CD4-positive, CD25-positive, alpha-beta regulatory T cell (primary cell): ENCODE data around the gene CCL15. TPM values are rescaled to one million over a fixed set of nuclear protein-coding genes. Genes with fewer than 3 reads are reported as not detected.

Experiments
- ATAC-seq, 2 donors: fragments of 150-1000 bp; cut with Tn5 transposase; one replicate each; pipeline ENCODE4 v1.10.0; 2021; ENCODE audit warnings: low read depth in 2 of 2, moderate number of reproducible peaks in 2 of 2, moderate library complexity in 1 of 2
- DNase-seq, 3 donors: peaks; one replicate each; pipeline versions ENCODE4 v3.0.0 to v3.0.0-alpha.2; 2012 to 2022; ENCODE audit warnings: mixed read lengths in 1 of 3
- H3K27ac ChIP-seq: one replicate; pipeline ENCODE4 v1.7.0; 2013; ENCODE audit warnings: mild to moderate bottlenecking, low read length; ENCODE audit not compliant: insufficient read depth, poor library complexity, severe bottlenecking
- H3K27me3 ChIP-seq: one replicate; pipeline ENCODE4 v1.7.0; 2013; ENCODE audit warnings: low read length; ENCODE audit not compliant: control insufficient read depth, insufficient read depth
- H3K36me3 ChIP-seq: one replicate; pipeline ENCODE4 v1.7.0; 2013; ENCODE audit warnings: mild to moderate bottlenecking, low read length, moderate library complexity; ENCODE audit not compliant: control insufficient read depth, insufficient read depth
- H3K4me1 ChIP-seq: 2 replicates; pipeline ENCODE4 v1.7.0; 2013; ENCODE audit warnings: mild to moderate bottlenecking, low read length; ENCODE audit not compliant: insufficient read depth, control insufficient read depth, poor library complexity, severe bottlenecking
- H3K4me3 ChIP-seq: one replicate; pipeline ENCODE4 v1.7.0; 2013; ENCODE audit warnings: low read depth, mild to moderate bottlenecking, low read length, moderate library complexity
- H3K9me3 ChIP-seq, 2 experiments: 1 replicate in 1 of 2; 2 replicates in 1 of 2; pipeline ENCODE4 v1.7.0; 2013; ENCODE audit warnings: low read length in 2 of 2, mild to moderate bottlenecking in 1 of 2, moderate library complexity in 1 of 2; ENCODE audit not compliant: control insufficient read depth in 2 of 2
- H3K27ac Mint-ChIP-seq, 3 donors: one replicate each; pipeline ENCODE4 v1.8.0; 2020 to 2022; ENCODE audit warnings: mild to moderate bottlenecking in 3 of 3, mixed read lengths in 3 of 3, moderate library complexity in 2 of 3
- H3K27me3 Mint-ChIP-seq: one replicate; pipeline ENCODE4 v1.8.0; 2022; ENCODE audit warnings: mild to moderate bottlenecking, mixed read lengths
- H3K36me3 Mint-ChIP-seq: one replicate; pipeline ENCODE4 v1.8.0; 2020; ENCODE audit warnings: mixed read lengths
- H3K4me1 Mint-ChIP-seq, 4 donors: one replicate each; pipeline ENCODE4 v1.8.0; 2020 to 2022; ENCODE audit warnings: mixed read lengths in 4 of 4, mild to moderate bottlenecking in 1 of 4
- H3K4me3 Mint-ChIP-seq, 4 donors: one replicate each; pipeline ENCODE4 v1.8.0; 2020 to 2022; ENCODE audit warnings: mild to moderate bottlenecking in 4 of 4, mixed read lengths in 4 of 4, moderate library complexity in 3 of 4
- H3K9me3 Mint-ChIP-seq, 7 donors: one replicate each; pipeline ENCODE4 v1.8.0; 2020 to 2022; ENCODE audit warnings: mixed read lengths in 7 of 7, mild to moderate bottlenecking in 3 of 7, moderate library complexity in 2 of 7
- polyA plus RNA-seq, 4 donors: library from polyadenylated mRNA; unstranded; fragments of 300-500 nt; fragmentation: Illumina TruSeq; gene quantifications; one replicate each; pipeline ENCODE4 v1.2.3, GENCODE V29; 2021
- total RNA-seq: library from RNA; stranded (reverse); gene quantifications from one replicate; pipeline ENCODE4 v1.2.3, GENCODE V29; 2022

CCL15 gene
- total and polyA plus RNA-seq, 5 donors from 2014 or later = not detected

- no peak for ATAC-seq
- Mint-ChIP-seq H3K36me3 (no peaks in the 10 kb centered on the region), H3K27ac (no peak overlapping the region), H3K9me3 (peaks cover 0 to 2% (median 0%) of the 10 kb centered on the region in 7 donors), H3K4me1 (peaks cover 0 to 2% (median 0%) of the 10 kb centered on the region in 4 donors), H3K27me3 (peaks cover 18% of the 10 kb centered on the region), H3K4me3 (no peak overlapping the region)
- Histone ChIP-seq H3K4me1 (no peaks in the 10 kb centered on the region), H3K27ac (no peak overlapping the region), H3K27me3 (no peaks in the 10 kb centered on the region), H3K9me3 (no peaks in the 10 kb centered on the region), H3K4me3 (no peak overlapping the region), H3K36me3 (no peaks in the 10 kb centered on the region)
- no peak for DNase-seq
These were observed 32.8 kb downstream of the CCL15 start for GRCh38 chr17:35968520-35969054.

- Mint-ChIP-seq H3K27ac (no peak overlapping the region), H3K36me3 (no peaks in the 10 kb centered on the region), H3K9me3 (no peaks in the 10 kb centered on the region), H3K4me3 (no peak overlapping the region), H3K27me3 (peaks cover 39% of the 10 kb centered on the region), H3K4me1 (peaks cover 0 to 2% (median 0%) of the 10 kb centered on the region in 4 donors)
- H3K36me3 ChIP-seq = no peaks in the 10 kb centered on the region
- no peak overlapping the region for H3K27ac ChIP-seq
- no peaks in the 10 kb centered on the region for H3K9me3 ChIP-seq
- ATAC-seq = no peak
- H3K4me1 ChIP-seq = no peaks in the 10 kb centered on the region
- no peak for DNase-seq
- H3K27me3 ChIP-seq = no peaks in the 10 kb centered on the region
- H3K4me3 ChIP-seq = no peak overlapping the region
These were observed 36.1 kb downstream of the CCL15 start for GRCh38 chr17:35965272-35965671.

- peaks cover 0 to 2% (median 0%) of the 10 kb centered on the region in 7 donors for H3K9me3 Mint-ChIP-seq
- H3K27ac Mint-ChIP-seq = no peak overlapping the region
- Histone ChIP-seq H3K27me3 (peaks cover 7% of the 10 kb centered on the region), H3K36me3 (no peaks in the 10 kb centered on the region), H3K9me3 (no peaks in the 10 kb centered on the region), H3K27ac (no peak overlapping the region), H3K4me1 (no peaks in the 10 kb centered on the region), H3K4me3 (no peak overlapping the region)
- peaks cover 49% of the 10 kb centered on the region for H3K27me3 Mint-ChIP-seq
- H3K36me3 Mint-ChIP-seq = no peaks in the 10 kb centered on the region
- DNase-seq (no peak), ATAC-seq (no peak)
- H3K4me3 Mint-ChIP-seq = no peak overlapping the region
- no peaks in the 10 kb centered on the region for H3K4me1 Mint-ChIP-seq
These were observed 37.7 kb downstream of the CCL15 start for GRCh38 chr17:35963663-35964062.

- no peak overlapping the region for H3K27ac Mint-ChIP-seq
- peaks cover 11% of the 10 kb centered on the region for H3K27me3 ChIP-seq
- H3K27me3 Mint-ChIP-seq = peaks cover 36% of the 10 kb centered on the region
- H3K9me3 Mint-ChIP-seq = peaks cover 0 to 3% (median 0%) of the 10 kb centered on the region in 7 donors
- no peaks in the 10 kb centered on the region for H3K9me3 ChIP-seq
- H3K36me3 Mint-ChIP-seq = no peaks in the 10 kb centered on the region
- DNase-seq (no peak), ATAC-seq (no peak)
- H3K4me1 ChIP-seq = no peaks in the 10 kb centered on the region
- H3K4me1 Mint-ChIP-seq = peaks cover 0 to 4% (median 0%) of the 10 kb centered on the region in 4 donors
- no peak overlapping the region for H3K4me3 Mint-ChIP-seq
- H3K4me3 ChIP-seq = no peak overlapping the region
- H3K36me3 ChIP-seq = no peaks in the 10 kb centered on the region
- no peak overlapping the region for H3K27ac ChIP-seq
These were observed 47.6 kb downstream of the CCL15 start for GRCh38 chr17:35953720-35954119.

GRCh38 chr17:35949401-35949800, 52.0 kb downstream of the CCL15 start:
- Histone ChIP-seq H3K27ac (no peak overlapping the region), H3K36me3 (no peaks in the 10 kb centered on the region), H3K27me3 (no peaks in the 10 kb centered on the region), H3K4me1 (no peaks in the 10 kb centered on the region), H3K4me3 (no peak overlapping the region), H3K9me3 (no peaks in the 10 kb centered on the region)
- no peak for ATAC-seq
- no peaks in the 10 kb centered on the region for H3K9me3 Mint-ChIP-seq
- H3K36me3 Mint-ChIP-seq = no peaks in the 10 kb centered on the region
- H3K27ac Mint-ChIP-seq = no peak overlapping the region
- no peak overlapping the region for H3K4me3 Mint-ChIP-seq
- DNase-seq = no peak
- H3K4me1 Mint-ChIP-seq = peaks cover 0 to 4% (median 0%) of the 10 kb centered on the region in 4 donors
- peaks cover 17% of the 10 kb centered on the region for H3K27me3 Mint-ChIP-seq

GRCh38 chr17:35948092-35948491, 53.3 kb downstream of the CCL15 start:
- Mint-ChIP-seq H3K27ac (no peak overlapping the region), H3K4me3 (no peak overlapping the region), H3K4me1 (peaks cover 0 to 4% (median 0%) of the 10 kb centered on the region in 4 donors), H3K9me3 (no peaks in the 10 kb centered on the region), H3K27me3 (peaks cover 22% of the 10 kb centered on the region), H3K36me3 (no peaks in the 10 kb centered on the region)
- ATAC-seq = no peak
- Histone ChIP-seq H3K27me3 (no peaks in the 10 kb centered on the region), H3K27ac (no peak overlapping the region), H3K4me1 (no peaks in the 10 kb centered on the region), H3K9me3 (no peaks in the 10 kb centered on the region), H3K4me3 (no peak overlapping the region), H3K36me3 (no peaks in the 10 kb centered on the region)
- no peak for DNase-seq

Other genes starting within 250 kb of the CCL15 start
- not detected for gene GAS2L2, start 248.3 kb downstream of the CCL15 start, total RNA-seq
- gene GAS2L2, start 248.3 kb downstream of the CCL15 start, polyA plus RNA-seq = not detected
- not detected for gene C17orf50, start 240.7 kb downstream of the CCL15 start, total RNA-seq
- gene C17orf50, start 240.7 kb downstream of the CCL15 start, polyA plus RNA-seq = not detected
- not detected for gene MMP28, start 205.9 kb downstream of the CCL15 start, total RNA-seq
- gene MMP28, start 205.9 kb downstream of the CCL15 start, polyA plus RNA-seq = 1 to 10 TPM in 2 of 4 donors, under 1 TPM in 1, not detected in 1; 0.80 to 4.3 (median 2.7) TPM
- 186 TPM for gene TAF15, start 192.1 kb downstream of the CCL15 start, total RNA-seq
- gene TAF15, start 192.1 kb downstream of the CCL15 start, polyA plus RNA-seq = 10 to 100 TPM in 3 of 4 donors, 1 to 10 TPM in 1; 8.8 to 19.8 (median 15.0) TPM
- not detected for gene HEATR9, start 132.7 kb downstream of the CCL15 start, total RNA-seq
- gene HEATR9, start 132.7 kb downstream of the CCL15 start, polyA plus RNA-seq = not detected
- gene CCL5, start 121.2 kb downstream of the CCL15 start, total RNA-seq = 25.8 TPM
- gene CCL5, start 121.2 kb downstream of the CCL15 start, polyA plus RNA-seq = 10 to 100 TPM in 1 of 4 donors, 1 to 10 TPM in 3; 4.7 to 12.4 (median 5.4) TPM
- not detected for gene RDM1, start 70.8 kb downstream of the CCL15 start, total RNA-seq
- under 1 TPM in 2 of 4 donors, not detected in 2; 0.38 to 0.81 TPM for gene RDM1, start 70.8 kb downstream of the CCL15 start, polyA plus RNA-seq
- gene LYZL6, start 57.8 kb downstream of the CCL15 start, total RNA-seq = not detected
- not detected for gene LYZL6, start 57.8 kb downstream of the CCL15 start, polyA plus RNA-seq
- not detected for gene CCL16, start 20.1 kb downstream of the CCL15 start, total RNA-seq
- not detected for gene CCL16, start 20.1 kb downstream of the CCL15 start, polyA plus RNA-seq
- not detected for gene CCL14, start 14.8 kb downstream of the CCL15 start, total RNA-seq
- not detected for gene CCL14, start 14.8 kb downstream of the CCL15 start, polyA plus RNA-seq
- gene CCL23, start 16.4 kb upstream of the CCL15 start, total RNA-seq = not detected
- not detected for gene CCL23, start 16.4 kb upstream of the CCL15 start, polyA plus RNA-seq
- not detected for gene CCL18, start 62.7 kb upstream of the CCL15 start, total RNA-seq
- not detected for gene CCL18, start 62.7 kb upstream of the CCL15 start, polyA plus RNA-seq
- not detected for gene CCL3, start 88.6 kb upstream of the CCL15 start, total RNA-seq
- gene CCL3, start 88.6 kb upstream of the CCL15 start, polyA plus RNA-seq = under 1 TPM in 1 of 4 donors, not detected in 3; 0.45 TPM
- 0.59 TPM for gene CCL4, start 102.3 kb upstream of the CCL15 start, total RNA-seq
- 1 to 10 TPM in 1 of 4 donors, under 1 TPM in 1, not detected in 2; 0.49 to 1.2 TPM for gene CCL4, start 102.3 kb upstream of the CCL15 start, polyA plus RNA-seq
- gene TBC1D3B, start 175.1 kb upstream of the CCL15 start, total RNA-seq = 8.5 TPM
- not detected for gene TBC1D3B, start 175.1 kb upstream of the CCL15 start, polyA plus RNA-seq
- gene CCL3L1, start 195.2 kb upstream of the CCL15 start, total RNA-seq = not detected
- not detected for gene CCL3L1, start 195.2 kb upstream of the CCL15 start, polyA plus RNA-seq
- gene CCL4L2, start 209.5 kb upstream of the CCL15 start, total RNA-seq = not detected
- under 1 TPM in 1 of 4 donors, not detected in 3; 0.38 TPM for gene CCL4L2, start 209.5 kb upstream of the CCL15 start, polyA plus RNA-seq